Neuronal stem cell (in vitro differentiated cells): ENCODE measurements around the gene LRIG1.

Source experiments
- DNase-seq: peaks from one replicate; pipeline ENCODE4 v3.0.0-alpha.2; 2013; ENCODE audit warnings: low spot score
- H2AFZ ChIP-seq: one replicate; pipeline ENCODE4 v1.6.1; 2013; ENCODE audit warnings: mild to moderate bottlenecking, low read length, inconsistent platforms
- H2AK5ac ChIP-seq: 2 replicates; pipeline ENCODE4 v1.6.1; 2013; ENCODE audit warnings: low read depth, mild to moderate bottlenecking, inconsistent platforms, low read length, moderate library complexity, mixed read lengths
- H2BK120ac ChIP-seq: 2 replicates; pipeline ENCODE4 v1.6.1; 2013; ENCODE audit warnings: low read depth, mild to moderate bottlenecking, inconsistent platforms, low read length, moderate library complexity, mixed read lengths
- H2BK12ac ChIP-seq: one replicate; pipeline ENCODE4 v1.6.1; 2013; ENCODE audit warnings: low read length, inconsistent platforms
- H2BK15ac ChIP-seq: 2 replicates; pipeline ENCODE4 v1.6.1; 2013; ENCODE audit warnings: mild to moderate bottlenecking, low read length, inconsistent platforms, mixed read lengths
- H2BK5ac ChIP-seq: one replicate; pipeline ENCODE4 v1.6.1; 2013; ENCODE audit warnings: inconsistent platforms, mild to moderate bottlenecking, low read length, moderate library complexity
- H3K14ac ChIP-seq: one replicate; pipeline ENCODE4 v1.6.1; 2013; ENCODE audit warnings: low read length, inconsistent platforms
- H3K18ac ChIP-seq: 2 replicates; pipeline ENCODE4 v1.6.1; 2013; ENCODE audit warnings: low read length, inconsistent platforms
- H3K23ac ChIP-seq: 2 replicates; pipeline ENCODE4 v1.6.1; 2013; ENCODE audit warnings: low read depth, mild to moderate bottlenecking, mixed read lengths, low read length, inconsistent platforms; ENCODE audit not compliant: poor library complexity
- H3K27ac ChIP-seq: replicated peaks from 3 replicates; pipeline ENCODE4 v1.5.1; 2013; ENCODE audit warnings: low read length, inconsistent platforms
- H3K27me3 ChIP-seq, 3 experiments: 2 replicates each; pipeline ENCODE4 v1.6.1; 2013; ENCODE audit warnings: low read length in 3 of 3, mild to moderate bottlenecking in 2 of 3, inconsistent platforms in 1 of 3, low read depth in 1 of 3, mixed read lengths in 1 of 3, moderate library complexity in 1 of 3; ENCODE audit not compliant: control insufficient read depth in 3 of 3, insufficient read depth in 3 of 3
- H3K36me3 ChIP-seq, 2 donors: replicated peaks in 1 of 2; 2 replicates each; pipeline ENCODE4 v1.6.1; 2013; ENCODE audit warnings: low read length in 2 of 2; ENCODE audit not compliant: control insufficient read depth in 2 of 2, insufficient read depth in 2 of 2
- H3K4ac ChIP-seq: 2 replicates; pipeline ENCODE4 v1.6.1; 2013; ENCODE audit warnings: inconsistent platforms, mild to moderate bottlenecking, low read length, moderate library complexity
- H3K4me1 ChIP-seq, 2 donors: 1 replicate in 1 of 2; 2 replicates in 1 of 2; pipeline ENCODE4 v1.6.1; 2013; ENCODE audit warnings: low read length in 2 of 2, low read depth in 1 of 2; ENCODE audit not compliant: control insufficient read depth in 2 of 2, insufficient read depth in 1 of 2
- H3K4me2 ChIP-seq: one replicate; pipeline ENCODE4 v1.6.1; 2013; ENCODE audit warnings: mild to moderate bottlenecking, low read length, inconsistent platforms; ENCODE audit not compliant: insufficient read depth, poor library complexity, severe bottlenecking
- H3K4me3 ChIP-seq, 2 donors: 2 replicates each; pipeline ENCODE4 v1.5.1; 2013; ENCODE audit warnings: low read length in 2 of 2, mild to moderate bottlenecking in 2 of 2, inconsistent platforms in 1 of 2, moderate library complexity in 1 of 2
- H3K79me1 ChIP-seq: one replicate; pipeline ENCODE4 v1.6.1; 2013; ENCODE audit warnings: low read depth, mild to moderate bottlenecking, inconsistent platforms, low read length, moderate library complexity
- H3K9ac ChIP-seq: one replicate; pipeline ENCODE4 v1.6.1; 2013; ENCODE audit warnings: mild to moderate bottlenecking, low read depth, low read length, inconsistent platforms; ENCODE audit not compliant: poor library complexity
- H3K9me3 ChIP-seq, 2 donors: replicated peaks in 1 of 2; 2 replicates each; pipeline versions ENCODE3 to v1.6.1; 2013; ENCODE audit warnings: low read length in 2 of 2, mild to moderate bottlenecking in 2 of 2, inconsistent platforms in 1 of 2, low read depth in 1 of 2, mixed read lengths in 1 of 2, moderate library complexity in 1 of 2; ENCODE audit not compliant: control insufficient read depth in 2 of 2, insufficient read depth in 1 of 2
- H4K8ac ChIP-seq: one replicate; pipeline ENCODE4 v1.6.1; 2013; ENCODE audit warnings: low read depth, mild to moderate bottlenecking, inconsistent platforms, low read length, moderate library complexity
- H4K91ac ChIP-seq: one replicate; pipeline ENCODE4 v1.6.1; 2013; ENCODE audit warnings: low read length, low read depth, mild to moderate bottlenecking, inconsistent platforms; ENCODE audit not compliant: poor library complexity
- WGBS, 2 donors: extraction: QIAGEN DNeasy Blood & Tissue Kit; methylation state at CpG; one replicate each; pipeline ENCODE4 v1.1.7; 2013; ENCODE audit warnings: missing lambda C conversion rate in 2 of 2, mixed read lengths in 1 of 2; ENCODE audit not compliant: insufficient read length in 2 of 2, insufficient replicate concordance in 1 of 2; ENCODE audit errors: extremely low coverage in 2 of 2; 5-methylcytosine and 5-hydroxymethylcytosine counted together

Gene LRIG1

GRCh38 chr3:66501483-66502244 lies 842 bp upstream of the LRIG1 start:
- WGBS, 2 donors, result no CpG with 5 or more reads among the region's 20 CpGs
- Histone ChIP-seq H2BK15ac (peak overlapping the region; percentile 23), H2AK5ac (peak overlapping the region; percentile 79), H3K14ac (no peak overlapping the region), H3K9ac (peak overlapping the region; percentile 75), H3K27ac (no peak overlapping the region), H3K27me3 (no peaks in the 10 kb centered on the region), H3K4me3 (peak overlapping the region; percentile 7 to 98), H3K9me3 (no peaks in the 10 kb centered on the region), H2BK5ac (no peak overlapping the region), H3K4me1 (peaks cover 8 to 20% of the 10 kb centered on the region in 2 donors), H4K91ac (no peak overlapping the region), H2BK12ac (no peak overlapping the region), H2AFZ (peak overlapping the region; percentile 97), H4K8ac (no peak overlapping the region), H3K4me2 (peak overlapping the region; percentile 71), H3K23ac (no peak overlapping the region), H3K36me3 (no peaks in the 10 kb centered on the region), H3K18ac (peak overlapping the region; percentile 38), H3K79me1 (no peaks in the 10 kb centered on the region), H3K4ac (no peak overlapping the region), H2BK120ac (no peak overlapping the region)
- DNase-seq, result no peak

DNA sequence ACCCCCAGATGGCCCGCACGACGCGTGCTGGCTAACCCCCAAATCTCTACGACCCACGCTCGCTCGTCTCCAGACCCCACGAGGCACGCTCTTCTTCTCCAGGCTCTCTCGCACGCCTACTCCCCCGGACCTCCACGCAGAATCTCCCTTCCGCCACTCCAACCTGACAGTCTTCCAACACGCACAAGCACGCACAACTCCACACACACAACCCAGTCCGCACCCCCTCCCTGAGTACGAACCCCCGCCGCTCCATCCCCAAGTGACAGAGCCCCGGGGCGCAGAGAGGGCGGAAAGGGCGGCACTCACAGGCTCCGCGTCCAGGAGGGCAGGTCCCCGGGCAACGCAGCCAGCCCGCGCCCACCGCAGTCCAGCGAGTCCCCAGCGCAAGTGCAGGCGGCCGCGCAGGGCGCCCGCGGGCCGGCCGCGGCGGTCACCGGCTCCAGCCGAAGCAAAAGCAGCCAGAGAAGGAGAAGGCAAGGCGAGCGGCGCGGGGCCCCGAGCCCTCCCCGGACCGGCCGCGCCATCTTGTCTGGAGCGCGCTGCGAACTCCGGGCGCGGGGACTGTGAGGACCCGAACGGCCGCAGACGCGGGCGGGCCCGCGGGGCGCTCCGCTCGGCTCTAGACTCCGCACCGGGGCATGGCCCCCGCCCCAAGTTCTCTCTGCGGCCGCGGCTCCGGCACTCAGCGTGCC lies 794 bp downstream of the LRIG1 start:
- peak overlapping the region; percentile 98 to 100 for H3K4me3 ChIP-seq

GRCh38 chr3:66498687-66499621 lies 1.9 kb downstream of the LRIG1 start:
- H2AK5ac ChIP-seq, result no peak overlapping the region
- H3K4me2 ChIP-seq, result peak overlapping the region; percentile 56
- H2BK15ac ChIP-seq, result no peak overlapping the region
- no peak overlapping the region for H3K23ac ChIP-seq
- H3K18ac ChIP-seq, result no peak overlapping the region
- H3K4me1 ChIP-seq, result peaks cover 10 to 43% of the 10 kb centered on the region in 2 donors
- H2BK12ac ChIP-seq, result no peak overlapping the region
- H3K4me3 ChIP-seq, result peak overlapping the region; percentile 98 to 100
- no peak overlapping the region for H3K4ac ChIP-seq
- H3K9me3 ChIP-seq, result no peaks in the 10 kb centered on the region
- H2BK5ac ChIP-seq, result peak overlapping the region; percentile 99
- no peak overlapping the region for H2AFZ ChIP-seq
- no peak overlapping the region for H2BK120ac ChIP-seq
- H3K9ac ChIP-seq, result peak overlapping the region; percentile 71
- no peaks in the 10 kb centered on the region for H3K27me3 ChIP-seq
- H3K36me3 ChIP-seq, result no peaks in the 10 kb centered on the region
- no peak for DNase-seq
- no CpG with 5 or more reads among the region's 14 CpGs for WGBS, 2 donors
- no peak overlapping the region for H4K91ac ChIP-seq
- no peaks in the 10 kb centered on the region for H3K79me1 ChIP-seq
- no peak overlapping the region for H4K8ac ChIP-seq
- H3K14ac ChIP-seq, result no peak overlapping the region
- peak overlapping the region; percentile 5 for H3K27ac ChIP-seq

More for the DNA sequence above, 794 bp downstream of the LRIG1 start:
- Histone ChIP-seq H3K23ac (peak overlapping the region; percentile 67), H3K18ac (peak overlapping the region; percentile 100), H2BK15ac (no peak overlapping the region), H2AK5ac (peak overlapping the region; percentile 91), H2BK120ac (peak overlapping the region; percentile 49), H3K9me3 (no peaks in the 10 kb centered on the region), H2BK12ac (no peak overlapping the region), H4K8ac (no peak overlapping the region), H3K9ac (peak overlapping the region; percentile 100), H3K4me2 (no peak overlapping the region), H3K27me3 (no peaks in the 10 kb centered on the region), H3K79me1 (no peaks in the 10 kb centered on the region), H3K4me1 (peaks cover 8 to 33% of the 10 kb centered on the region in 2 donors), H3K27ac (peak overlapping the region; percentile 86), H2AFZ (peak overlapping the region; percentile 79), H3K4ac (peak overlapping the region; percentile 17), H3K14ac (peak overlapping the region; percentile 95), H4K91ac (peak overlapping the region; percentile 79), H2BK5ac (peak overlapping the region; percentile 99), H3K36me3 (no peaks in the 10 kb centered on the region)
- WGBS, 2 donors, result no CpG with 5 or more reads among the region's 80 CpGs
- DNase-seq, result no peak
